NCI-H1694 (cell line): ENCODE data around the gene TMEM52.

Source experiments
- DNase-seq: peaks from one replicate; lab custom pipeline; 2025; lab: John Stamatoyannopoulos, UW

Gene TMEM52

DNA sequence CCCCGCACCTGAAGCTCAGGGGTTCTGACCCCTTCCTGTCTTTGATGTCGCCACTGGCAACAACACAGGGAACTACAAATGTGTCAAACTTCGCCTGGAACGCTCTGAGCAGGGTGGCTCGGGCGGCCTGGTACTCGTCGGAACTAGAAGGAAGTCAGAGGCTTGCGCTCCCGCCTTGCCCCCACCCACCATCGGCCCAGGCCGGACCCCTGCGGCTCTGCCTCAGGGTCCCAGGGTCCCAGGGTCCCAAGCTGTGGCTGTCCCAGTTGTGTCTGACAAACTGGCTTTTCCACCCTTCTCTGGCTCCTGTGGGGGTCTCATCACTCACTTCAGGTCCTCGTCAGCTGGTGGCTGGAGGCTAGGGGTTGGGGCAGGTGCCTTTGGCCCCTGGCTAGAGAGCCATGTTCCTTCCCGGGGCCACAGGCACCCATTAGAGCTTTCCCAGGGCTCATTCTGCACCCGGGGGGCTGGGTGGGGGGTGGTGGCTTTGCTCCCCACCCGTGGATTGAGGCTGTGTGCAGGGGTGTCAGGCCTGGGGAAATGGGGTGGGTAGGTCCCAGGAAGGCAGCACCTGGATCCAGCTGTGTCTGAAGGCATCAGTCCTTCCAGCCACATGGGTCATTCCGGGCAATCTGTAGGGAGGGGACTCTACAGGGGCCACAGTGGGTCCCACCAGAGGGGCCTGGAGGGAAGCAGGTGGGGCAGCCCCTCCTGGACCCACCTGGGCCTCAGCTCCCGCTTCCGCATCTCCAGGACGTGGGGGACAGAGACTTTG is 8.0 kb upstream of the TMEM52 start:
- DNase-seq: no peak

DNA sequence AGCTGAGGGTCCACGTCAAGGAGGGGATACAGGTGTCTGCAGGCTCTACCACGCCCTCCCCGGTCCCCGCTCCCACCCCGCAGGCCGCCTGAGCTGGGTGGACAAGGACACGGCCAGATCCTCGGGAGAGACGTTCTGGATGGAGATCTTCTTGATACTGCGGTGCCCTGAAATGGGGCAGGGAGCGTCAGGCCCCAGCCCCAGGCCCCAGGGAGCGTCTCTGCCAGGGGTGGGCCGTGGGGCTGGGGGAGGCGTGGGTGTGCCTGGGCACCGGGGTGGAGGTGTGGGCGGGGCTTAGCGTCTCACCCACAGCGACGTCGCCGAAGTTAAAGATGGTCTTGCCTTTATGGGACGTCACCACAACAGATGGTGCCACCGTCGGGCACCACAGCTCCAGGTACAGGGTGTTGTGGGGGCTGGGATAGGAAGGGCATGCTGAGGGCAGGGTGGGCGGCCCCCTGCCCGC is 7.3 kb upstream of the TMEM52 start:
- no peak for DNase-seq

DNA sequence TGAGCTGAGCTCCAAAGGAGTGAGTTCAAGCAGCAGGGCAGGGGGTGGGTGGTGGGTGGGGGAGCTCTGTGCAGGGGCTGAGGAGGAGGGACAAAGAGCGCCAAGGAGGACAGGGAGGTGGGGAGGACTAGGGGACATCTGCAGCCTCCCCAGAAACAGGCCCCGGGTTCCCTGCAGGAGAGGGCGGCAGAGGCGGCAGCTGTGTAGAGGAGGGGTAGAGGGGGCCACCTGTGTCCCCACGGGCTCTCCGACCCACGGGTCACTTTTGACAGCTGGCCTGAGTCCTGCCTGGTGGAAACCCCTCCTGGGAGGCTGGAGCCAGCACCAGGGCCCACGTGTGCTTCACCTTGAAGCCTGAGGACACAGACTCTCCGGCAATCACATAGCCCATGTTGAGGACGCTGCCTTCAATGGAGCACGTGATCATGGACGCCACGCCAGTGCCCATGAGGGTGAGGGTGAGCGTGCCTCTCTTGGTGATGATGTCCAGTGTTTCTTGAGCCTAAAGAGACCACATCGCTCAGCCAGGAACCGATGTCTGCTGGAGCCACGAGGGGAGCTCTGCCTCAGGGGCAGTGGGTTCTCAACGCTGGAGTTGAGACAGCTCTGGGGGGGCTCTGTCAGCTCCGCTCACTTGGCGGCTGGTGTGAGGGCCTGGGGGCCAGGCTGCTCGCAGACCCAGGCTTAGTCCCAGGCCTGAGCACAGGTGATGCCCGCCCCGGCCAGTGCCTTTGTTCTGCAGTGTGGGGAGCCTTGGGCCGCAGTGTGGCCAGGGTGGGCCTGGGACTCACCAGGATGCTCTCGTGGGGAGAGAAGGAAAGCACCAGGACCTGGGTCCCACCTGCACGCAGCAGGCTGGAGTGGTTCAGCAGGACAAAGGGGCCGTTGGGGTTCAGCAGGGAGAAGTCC is 6.6 kb upstream of the TMEM52 start:
- no peak for DNase-seq

DNA sequence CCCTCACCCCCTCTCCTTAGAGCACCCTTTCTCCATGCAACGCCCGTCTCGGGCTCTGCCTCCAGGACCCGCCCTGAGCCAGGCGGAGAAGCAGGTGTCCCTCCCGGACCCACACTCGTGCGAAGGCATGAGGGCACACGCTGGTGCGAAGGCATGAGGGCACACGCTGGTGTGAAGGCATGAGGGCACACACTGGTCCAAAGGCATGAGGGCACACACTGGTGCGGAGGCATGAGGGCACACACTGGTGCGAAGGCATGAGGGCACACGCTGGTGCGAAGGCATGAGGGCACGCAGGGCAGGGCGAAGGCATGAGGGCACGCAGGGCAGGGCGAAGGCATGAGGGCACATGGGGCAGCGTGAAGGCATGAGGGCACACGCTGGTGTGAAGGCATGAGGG is 5.8 kb upstream of the TMEM52 start:
- no peak for DNase-seq

DNA sequence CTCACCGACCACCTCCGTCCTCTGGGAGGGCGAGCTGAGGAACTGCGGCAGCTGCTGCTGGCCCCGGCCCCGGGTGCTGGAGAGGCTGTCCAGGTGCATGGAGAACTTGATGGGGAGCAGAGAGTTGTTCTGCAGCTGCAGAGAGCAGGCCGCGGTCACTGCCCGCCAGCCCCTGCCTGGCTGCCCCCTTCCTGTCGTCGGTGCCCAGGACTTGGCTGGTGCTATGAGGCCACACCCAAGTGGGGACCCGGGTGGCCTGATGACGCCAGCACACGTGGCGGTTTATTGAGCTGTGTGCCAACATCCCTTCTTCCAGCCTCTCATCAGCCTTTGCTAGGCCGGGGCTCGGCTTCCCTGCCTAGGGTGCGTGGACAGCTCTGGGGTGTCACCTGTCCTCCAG is 5.3 kb upstream of the TMEM52 start:
- DNase-seq: no peak

DNA sequence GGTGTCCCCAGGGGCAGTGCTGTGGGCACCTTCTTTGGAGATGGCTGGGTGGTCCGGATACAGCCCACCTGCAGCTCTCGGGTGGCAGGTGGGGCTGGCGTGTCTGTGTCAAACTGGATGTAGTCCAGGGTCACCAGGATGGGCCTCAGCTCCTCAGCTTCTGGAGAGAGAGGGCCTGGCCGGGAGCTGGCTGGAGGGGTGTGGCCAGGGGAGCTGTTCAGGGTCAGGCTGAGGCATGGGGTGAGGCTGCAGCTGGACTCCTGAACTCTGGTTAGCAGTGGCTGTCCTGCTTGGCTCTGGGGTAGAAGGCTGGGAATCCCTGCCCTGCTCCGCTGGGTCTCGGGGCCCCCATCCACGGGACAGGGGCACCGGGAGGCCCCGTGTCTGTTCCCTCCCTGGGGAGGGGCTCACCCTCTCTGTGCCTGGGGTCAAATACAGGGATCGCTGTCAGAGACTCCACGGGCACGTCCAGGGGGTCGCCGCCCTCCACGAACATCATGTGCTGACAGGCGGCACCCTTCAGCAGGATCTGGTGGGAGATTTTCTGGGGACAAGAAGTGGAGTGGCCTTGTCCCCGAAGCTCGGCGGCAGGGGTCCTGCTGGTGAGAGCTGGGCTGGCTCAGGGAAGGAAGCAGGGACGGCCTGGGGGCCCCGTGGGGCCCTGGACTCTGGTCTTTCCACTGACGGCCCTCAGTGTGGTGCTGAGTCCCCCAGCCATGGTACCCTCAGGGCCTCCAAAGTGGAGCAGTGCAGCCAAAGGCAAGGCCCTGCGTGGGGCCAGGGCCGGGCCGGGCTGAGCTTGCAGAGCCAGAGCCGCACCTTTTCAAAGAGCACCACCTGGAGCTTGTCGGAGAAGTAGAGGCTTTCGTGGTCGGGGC is 4.1 kb upstream of the TMEM52 start:
- no peak for DNase-seq

DNA sequence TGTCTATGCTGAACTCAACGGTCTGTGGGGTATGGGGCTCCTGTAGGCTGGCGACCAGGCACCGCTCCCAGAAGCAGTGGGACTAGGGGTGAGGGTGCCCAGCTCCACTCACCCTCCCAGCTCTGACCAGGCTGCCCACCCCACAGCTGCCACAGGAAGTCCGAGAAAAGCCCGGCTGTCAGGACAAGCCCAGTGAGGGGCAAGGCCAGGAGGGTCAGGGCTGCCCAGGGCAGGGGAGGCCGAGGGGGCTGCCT is 3.5 kb upstream of the TMEM52 start:
- DNase-seq: no peak

DNA sequence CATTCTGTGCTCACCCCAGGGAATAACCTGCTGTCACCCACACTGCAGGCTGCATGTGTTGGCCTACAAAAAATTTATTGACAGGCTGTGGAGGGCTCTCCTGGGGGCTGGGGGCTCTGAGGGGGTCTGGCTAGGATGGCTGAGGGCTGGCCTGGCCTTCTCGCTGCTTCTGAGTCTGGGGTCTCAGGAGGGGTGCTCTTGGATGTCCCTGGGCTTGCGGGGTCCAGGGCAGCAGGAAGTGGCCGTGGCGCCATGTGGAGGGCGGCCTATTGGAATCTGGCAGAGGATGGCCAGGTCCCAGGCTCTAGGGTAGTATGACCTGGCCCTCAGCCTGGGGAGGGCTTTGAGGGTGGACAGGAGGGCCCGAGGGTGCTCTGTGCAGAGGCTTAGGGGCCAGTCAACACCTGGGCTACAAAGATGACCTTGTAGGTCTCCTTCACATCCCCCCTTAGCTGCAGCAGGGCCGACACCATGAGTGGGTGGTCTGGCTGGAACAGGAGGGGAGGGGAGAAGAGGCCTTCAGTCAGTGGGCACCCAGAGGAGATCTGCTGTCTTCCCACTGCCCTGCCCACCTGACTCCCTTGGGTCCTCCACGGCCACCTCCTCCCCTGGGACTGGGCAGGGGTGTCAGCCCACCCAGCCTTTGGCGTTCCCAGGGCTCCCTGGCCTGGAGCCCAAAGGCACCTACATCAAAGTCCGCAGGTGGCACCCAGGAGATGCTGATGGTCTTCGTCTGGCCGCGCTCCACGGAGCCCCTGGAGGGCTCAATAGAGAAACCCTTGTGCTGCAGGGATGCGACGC is 3.0 kb upstream of the TMEM52 start:
- DNase-seq: no peak

DNA sequence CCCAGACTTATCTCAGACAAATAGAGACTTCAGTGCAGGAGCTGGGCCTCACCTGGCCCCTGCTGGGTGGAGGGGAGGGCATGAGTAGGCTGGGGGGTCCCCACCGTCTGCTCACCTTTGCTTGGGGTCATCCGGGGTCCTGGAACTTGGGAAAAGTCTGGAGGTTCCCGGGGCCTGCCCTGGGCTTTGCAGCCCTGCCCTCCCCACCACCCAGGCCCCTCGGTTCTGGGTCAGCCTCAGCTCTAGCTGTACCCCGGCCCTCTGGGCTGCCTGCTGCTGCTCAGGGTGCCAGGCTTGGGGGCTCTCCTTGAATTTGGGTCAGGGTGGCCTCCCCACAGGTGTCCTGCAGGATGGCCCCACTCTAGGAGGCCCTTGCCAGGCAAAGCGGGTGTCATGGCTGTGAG is 2.4 kb upstream of the TMEM52 start:
- DNase-seq: no peak

DNA sequence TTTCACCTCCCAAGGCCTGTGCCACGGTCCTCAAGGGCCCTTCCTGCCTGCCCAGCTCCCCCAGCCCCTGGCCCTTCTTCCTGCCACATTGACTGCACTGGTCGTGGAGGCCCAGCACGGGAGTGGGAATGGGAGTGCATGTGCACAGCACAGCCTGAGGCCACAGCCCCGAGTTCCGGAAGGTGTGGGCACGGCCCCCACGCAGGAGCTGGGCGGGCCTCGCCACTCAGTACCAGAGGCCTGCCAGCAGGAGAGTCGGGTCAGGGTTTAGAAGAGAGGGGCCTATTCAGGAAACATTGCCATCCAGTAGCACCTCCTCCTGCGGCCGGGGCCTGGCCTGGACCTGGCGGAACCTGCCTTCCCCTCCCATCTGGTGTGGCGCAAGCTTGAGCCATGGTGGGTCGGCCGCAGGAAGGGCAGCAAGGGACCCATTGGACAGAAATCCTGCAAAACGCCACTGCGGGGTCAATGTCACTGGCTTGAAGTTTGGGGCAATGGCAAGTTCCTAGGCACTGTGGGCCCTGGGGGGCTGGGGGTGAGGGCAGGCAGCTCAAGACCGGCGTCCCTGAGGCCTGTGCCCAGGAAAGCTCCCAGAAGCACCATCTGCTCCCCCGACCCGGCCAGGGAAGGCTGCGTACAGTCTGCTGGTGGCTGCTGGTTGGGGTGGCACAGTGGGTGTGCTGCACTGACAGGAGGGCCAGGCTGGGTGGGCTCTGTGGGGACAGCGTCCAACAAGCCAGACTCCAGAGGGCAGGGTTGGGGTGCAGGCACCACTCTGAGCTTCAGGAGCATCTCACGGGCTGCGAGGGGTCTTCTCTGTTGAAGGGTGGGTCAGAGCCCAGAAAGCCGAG is 1.8 kb upstream of the TMEM52 start:
- no peak for DNase-seq

DNA sequence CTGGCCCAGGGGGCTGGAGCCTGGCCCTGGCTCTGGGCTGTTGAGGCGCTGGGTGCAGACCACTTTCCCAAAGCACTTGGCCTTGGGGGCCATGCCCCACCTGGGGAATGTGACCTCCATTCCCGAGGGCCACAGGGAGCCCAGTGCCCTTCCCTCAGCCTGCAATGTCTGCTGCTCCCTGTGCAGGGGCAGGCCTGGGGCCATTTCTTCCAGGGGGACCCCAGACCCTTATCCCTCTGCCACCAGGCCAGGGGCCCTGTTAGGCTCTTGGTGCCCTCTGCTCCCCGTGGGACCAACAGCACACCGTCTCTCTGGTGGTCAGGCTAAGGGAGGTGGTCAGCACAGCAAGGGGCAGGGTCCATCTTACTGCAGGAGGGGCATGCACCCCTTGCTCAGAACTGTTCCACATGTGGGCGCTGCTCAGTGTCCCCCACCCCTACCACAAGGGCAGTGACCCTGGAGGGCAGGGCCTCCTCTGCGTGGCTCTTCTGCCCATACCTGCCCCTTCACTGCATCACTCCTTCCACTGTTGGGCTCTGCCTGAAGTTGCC is 1.1 kb upstream of the TMEM52 start:
- DNase-seq: no peak

DNA sequence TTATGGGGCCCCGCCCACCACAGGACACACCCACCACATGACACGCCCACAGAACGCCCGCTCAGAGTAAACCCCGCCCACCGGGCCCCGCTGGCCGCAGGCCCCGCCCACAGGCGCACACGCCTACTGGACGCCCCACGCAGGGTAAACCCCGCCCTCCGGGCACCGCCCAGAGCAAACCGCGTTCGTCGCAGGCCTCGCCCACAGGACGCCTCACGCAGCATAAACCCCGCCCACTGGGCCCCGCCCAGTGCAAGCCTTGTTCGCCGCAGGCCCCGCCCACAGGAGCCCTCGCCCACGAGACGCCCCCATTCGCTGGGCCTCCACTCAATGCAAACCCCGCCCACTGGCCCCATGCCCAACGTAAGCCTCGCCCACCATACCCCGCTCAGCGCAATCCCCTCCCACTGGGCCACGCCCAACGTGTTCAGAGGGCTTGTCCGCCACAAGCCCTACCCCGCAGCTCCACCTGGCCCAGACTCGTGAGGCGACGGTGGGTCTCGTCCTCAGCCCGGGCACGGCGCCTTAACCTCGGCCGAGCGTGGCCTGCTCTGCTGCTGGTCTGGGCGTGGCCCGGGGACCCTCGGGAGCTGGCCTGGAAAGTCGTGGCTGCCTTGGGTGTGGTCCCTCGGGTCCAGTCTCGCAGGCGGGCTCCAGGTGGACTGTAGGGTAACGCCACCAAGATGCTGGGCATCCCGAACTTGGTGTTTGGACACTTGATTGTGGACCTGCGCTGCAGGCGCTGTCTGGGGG is 401 bp upstream of the TMEM52 start:
- DNase-seq: peak; percentile 42

DNA sequence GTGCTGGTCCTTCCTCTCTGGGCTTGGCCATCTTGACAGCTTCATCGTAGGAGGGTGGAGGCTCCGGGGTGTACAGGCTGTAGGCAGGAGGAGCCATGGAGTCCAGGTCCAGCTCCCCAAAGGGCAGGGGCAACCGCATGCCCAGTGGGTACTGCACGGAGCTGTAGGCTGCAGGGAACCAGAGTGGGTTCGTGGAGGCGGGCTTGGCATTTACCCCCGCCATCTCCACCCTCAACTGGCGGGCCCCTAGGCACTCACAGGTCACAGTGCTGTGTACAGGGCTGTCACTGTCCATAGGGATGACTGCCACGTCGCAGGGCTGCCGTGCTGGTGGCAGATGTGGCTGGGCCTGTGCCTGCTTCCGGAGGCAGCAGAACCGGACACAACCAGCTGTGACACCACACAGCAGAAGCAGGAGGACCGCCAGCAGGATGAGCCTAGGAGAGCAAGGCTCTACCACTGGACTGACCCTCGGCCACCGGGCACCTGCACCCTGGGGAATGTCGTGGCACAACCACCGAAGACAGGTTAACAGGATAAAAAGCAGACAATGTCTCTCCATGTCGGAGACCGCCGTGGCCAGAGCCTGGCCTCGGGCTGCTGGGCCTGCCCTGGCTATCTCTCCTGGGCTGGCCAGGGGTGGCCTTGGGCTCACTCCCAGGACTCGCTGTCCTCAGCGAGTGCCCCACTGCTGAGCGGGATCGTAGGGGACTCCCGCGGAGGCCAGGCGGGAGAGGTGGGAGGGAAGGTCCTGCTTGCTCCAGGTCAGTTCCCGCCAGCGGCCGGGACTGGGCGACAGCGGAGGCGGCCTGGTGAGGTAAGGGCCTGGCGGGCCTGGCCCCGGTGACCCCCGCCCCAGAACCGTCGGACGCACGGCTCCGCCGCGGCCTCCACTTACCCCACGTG is 831 bp downstream of the TMEM52 start:
- DNase-seq: no peak

DNA sequence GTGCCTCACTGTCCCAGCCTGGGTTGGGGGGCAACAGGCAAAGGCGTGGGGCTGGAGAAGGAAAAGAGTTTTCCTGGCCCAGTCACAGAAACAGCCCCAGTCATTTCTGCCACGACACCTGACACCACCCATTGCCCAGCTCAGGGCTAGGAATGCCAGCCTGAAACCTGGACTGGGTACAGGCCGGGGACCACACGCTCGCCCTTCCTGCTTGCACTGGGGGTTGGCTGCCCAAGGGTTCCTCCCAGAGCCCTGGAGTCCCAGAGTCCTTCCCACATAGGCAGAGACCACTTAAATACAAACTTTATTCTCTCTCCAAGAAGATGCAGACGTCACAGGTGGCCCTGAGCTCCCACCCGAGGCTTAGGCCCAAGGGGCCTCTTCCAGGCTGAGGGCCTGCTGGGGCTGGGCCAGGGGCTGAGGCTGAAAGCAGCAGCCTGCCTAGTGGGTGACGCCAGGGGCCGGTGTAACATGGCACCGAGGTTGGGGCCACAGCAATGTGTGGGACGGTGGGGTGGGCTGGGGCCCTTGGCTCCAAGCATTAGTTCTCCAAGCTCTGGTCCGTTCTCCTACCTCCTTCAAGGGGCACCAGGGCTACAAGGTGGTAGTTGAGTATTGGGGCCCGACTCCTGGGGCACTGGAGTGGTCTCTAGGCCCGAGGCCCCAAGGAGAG is 1.6 kb downstream of the TMEM52 start:
- no peak for DNase-seq

DNA sequence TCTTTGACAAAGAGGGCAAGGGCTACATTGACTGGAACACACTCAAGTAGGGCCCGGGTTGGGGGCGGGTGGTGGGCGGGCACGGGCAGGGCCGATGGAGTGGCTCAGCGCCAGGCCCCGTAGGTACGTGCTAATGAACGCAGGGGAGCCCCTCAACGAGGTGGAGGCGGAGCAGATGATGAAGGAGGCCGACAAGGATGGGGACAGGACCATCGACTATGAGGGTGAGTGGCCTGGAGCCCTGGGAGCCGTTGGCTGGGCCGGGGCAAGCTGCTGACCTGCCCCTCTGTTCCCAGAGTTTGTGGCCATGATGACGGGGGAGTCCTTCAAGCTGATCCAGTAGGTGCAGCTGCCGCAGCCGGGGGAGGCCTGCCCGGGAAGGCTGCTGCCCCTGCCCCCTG is 2.2 kb downstream of the TMEM52 start:
- DNase-seq: no peak

DNA sequence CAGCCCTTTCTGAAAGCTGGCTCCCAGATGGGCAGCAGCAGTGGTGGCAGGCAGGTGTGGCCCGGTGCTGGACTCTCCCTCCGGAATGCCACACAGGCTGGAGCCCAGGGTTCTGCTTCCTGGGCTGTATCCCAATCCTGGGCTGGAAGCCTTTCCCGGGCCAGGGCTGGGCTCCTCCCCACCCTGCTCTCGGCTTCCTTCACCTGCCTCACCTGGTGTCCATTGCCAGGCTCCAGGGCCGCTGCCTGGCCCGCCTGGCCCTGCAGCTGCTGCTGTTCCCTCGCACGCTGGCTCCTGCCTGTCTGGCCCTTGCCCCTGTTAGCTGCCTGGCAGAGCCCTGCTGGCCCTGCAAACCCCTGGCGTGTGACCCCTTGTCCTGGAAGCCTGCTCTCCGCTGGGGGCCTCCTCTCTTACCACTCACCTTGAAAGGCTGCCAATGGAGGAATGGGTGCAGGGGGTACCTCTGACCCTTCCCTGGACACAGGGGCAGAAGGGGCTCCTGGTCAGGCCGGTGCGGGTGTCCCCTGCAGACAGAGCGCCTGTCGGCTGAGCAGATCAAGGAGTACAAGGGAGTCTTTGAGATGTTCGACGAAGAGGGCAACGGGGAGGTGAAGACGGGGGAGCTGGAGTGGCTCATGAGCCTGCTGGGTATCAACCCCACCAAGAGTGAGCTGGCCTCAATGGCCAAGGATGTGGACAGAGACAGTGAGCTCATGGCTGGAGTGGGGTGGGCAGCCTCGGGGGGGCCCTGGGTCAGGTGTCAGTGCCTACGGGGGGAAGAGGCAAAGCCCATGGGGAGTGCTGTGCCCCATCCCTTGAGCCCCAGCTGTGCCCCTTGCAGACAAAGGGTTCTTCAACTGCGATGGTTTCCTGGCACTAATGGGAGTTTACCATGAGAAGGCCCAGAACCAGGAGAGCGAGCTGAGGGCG is 2.9 kb downstream of the TMEM52 start:
- no peak for DNase-seq
